Measurements from ENCODE around the gene CARD10. TPM values are rescaled to one million over a fixed set of nuclear protein-coding genes. Genes with fewer than 3 reads are reported as not detected.

CARD10 gene
- total RNA-seq, 4 donors from 2014 or later: 11.6 to 24.1 (median 20.9) TPM

GRCh38 chr22:37480387-37481346, 38.5 kb downstream of the CARD10 start:
- Histone ChIP-seq H3K36me3 (peaks cover 0 to 30% (median 0%) of the 10 kb centered on the region in 3 donors), H3K27ac (no peak overlapping the region), H3K27me3 (peaks cover 0 to 53% (median 0%) of the 10 kb centered on the region in 4 donors), H3K4me3 (no peak overlapping the region), H3K9me3 (no peaks in the 10 kb centered on the region), H3K4me1 (peaks cover 6 to 19% (median 12%) of the 10 kb centered on the region in 3 donors)
- intact Hi-C loops (cut with DNase I): no loop called here
- DNase-seq: no peak
- TF ChIP-seq CTCF (IDR thresholded peaks at IDR 0.05) (no peak), POLR2A (IDR thresholded peaks at IDR 0.05) (no peak)
- 79 to 86% methylated on average over 7 to 12 of the region's 17 CpGs for WGBS, 2 donors

DNA sequence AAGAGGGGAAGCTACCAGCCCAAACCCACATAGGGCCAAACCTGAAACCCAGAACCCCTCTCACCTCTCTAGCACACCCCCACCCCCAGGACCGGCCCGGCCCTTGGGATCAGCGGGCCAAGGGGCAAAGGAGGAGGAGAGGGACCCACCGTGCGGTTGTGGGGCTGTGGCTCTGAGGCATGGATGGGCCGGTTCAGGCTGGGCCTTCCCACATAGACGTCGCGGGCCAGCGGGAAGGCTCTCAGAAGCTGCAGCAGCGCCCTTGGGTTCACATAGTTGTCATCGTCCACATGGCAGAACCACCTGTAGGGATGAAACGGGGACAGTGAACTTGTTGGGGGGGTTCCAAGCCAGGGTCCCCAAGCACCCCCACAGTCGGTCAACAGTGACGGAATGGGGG, 40.0 kb downstream of the CARD10 start:
- Histone ChIP-seq H3K36me3 (peaks cover 0 to 36% (median 0%) of the 10 kb centered on the region in 3 donors), H3K4me3 (no peak overlapping the region), H3K27ac (no peak overlapping the region), H3K9me3 (no peaks in the 10 kb centered on the region), H3K4me1 (peaks cover 6 to 16% (median 12%) of the 10 kb centered on the region in 3 donors), H3K27me3 (peaks cover 0 to 46% (median 0%) of the 10 kb centered on the region in 4 donors)
- no peak for DNase-seq
- WGBS, 2 donors: 78 to 86% methylated on average over 4 to 10 of the region's 15 CpGs
- intact Hi-C loops (cut with DNase I): no loop called here
- TF ChIP-seq POLR2A (IDR thresholded peaks at IDR 0.05): no peak
- TF ChIP-seq CTCF (IDR thresholded peaks at IDR 0.05): no peak

DNA sequence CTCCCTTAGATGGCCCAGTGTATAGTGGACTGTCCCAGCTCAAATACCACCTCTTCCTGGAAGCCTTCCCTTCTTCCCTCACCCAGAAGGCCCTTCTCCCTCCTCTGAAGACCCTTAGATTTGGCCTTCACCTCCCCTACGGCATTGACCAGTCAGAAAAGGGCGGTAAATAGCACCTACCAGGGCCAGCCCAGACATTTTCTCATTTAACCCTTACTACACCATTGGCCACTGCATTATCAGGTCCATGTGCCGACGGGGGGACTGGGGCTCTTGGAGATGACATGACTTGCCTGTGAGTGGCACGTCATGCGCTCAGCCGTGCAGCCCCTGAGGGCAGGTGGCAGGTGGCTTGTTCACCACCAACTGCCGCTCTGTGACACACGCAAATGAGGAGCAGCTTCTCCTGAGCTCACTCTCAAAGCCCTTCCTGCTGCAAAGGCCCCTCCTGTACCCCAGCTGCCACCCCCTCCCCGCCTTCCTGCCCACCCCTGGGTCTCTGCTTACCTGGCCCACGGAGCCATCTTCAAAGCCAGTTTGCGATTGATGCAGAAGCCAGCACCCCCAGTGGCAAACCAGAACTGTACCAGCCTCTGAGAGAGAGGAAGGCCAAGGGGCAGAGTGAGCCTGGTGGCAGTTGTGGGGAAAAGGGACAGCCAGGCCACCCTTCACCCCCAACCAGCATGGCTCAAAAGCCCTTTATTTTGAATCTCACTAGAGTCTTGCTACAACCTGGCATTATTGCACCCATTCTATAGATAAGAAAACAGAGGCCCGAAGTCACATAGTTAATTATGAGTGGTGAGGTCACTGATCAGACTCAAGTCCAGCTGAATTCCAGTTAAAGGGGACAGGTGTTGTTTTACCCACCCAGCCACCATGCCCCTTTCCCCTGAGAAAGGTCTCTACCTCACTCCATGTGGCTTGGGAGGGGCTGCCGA, 42.6 kb downstream of the CARD10 start:
- DNase-seq: no peak
- intact Hi-C loops (cut with DNase I): no loop called here
- 71 to 83% methylated on average over 3 to 9 of the region's 14 CpGs for WGBS, 2 donors
- Histone ChIP-seq H3K4me1 (no peaks in the 10 kb centered on the region), H3K27ac (no peak overlapping the region), H3K36me3 (peaks cover 0 to 37% (median 0%) of the 10 kb centered on the region in 3 donors), H3K27me3 (peaks cover 0 to 65% (median 3%) of the 10 kb centered on the region in 4 donors), H3K9me3 (no peaks in the 10 kb centered on the region), H3K4me3 (no peak overlapping the region)
- TF ChIP-seq CTCF (IDR thresholded peaks at IDR 0.05) (no peak), POLR2A (IDR thresholded peaks at IDR 0.05) (no peak)

DNA sequence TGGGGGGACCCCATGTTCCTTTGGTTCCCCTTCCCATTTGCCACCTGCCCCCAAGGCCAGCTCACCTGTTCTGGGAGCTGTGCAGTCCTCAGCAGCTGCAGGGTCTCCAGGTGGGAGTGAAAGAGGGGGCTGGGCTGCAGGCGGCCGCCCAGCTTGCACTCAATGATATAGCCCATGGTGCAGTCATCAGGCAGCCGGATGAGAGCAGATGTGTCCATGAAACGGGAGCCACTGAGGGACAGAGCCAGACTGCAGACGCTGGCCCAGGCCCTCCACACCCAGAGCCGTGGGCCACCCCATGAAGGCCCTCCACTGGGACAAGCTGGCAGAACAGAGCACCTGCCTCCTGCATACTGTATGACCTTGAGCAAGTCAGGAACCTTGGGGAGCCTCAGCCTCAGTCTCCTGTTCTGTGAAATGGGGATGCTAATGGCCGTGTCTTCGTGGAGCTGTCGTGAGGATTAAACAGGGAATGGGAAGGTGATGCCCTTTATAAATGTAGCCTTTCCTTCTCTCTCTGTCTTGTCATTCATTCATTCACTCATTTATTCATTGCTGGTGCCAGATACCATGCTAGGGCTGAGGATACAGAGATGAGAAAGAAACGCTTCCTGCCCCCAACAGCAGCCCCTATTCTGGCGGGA, 44.6 kb downstream of the CARD10 start:
- H3K27me3 ChIP-seq: peaks cover 0 to 52% (median 3%) of the 10 kb centered on the region in 4 donors
- peaks cover 0 to 35% (median 0%) of the 10 kb centered on the region in 3 donors for H3K36me3 ChIP-seq
- no peaks in the 10 kb centered on the region for H3K4me1 ChIP-seq
- no peaks in the 10 kb centered on the region for H3K9me3 ChIP-seq
- TF ChIP-seq POLR2A (IDR thresholded peaks at IDR 0.05): no peak
- no peak for TF ChIP-seq CTCF (IDR thresholded peaks at IDR 0.05)
- WGBS, 2 donors: 77 to 92% methylated on average over 5 to 6 of the region's 11 CpGs
- intact Hi-C loops (cut with DNase I): no loop called here
- H3K27ac ChIP-seq: no peak overlapping the region
- H3K4me3 ChIP-seq: no peak overlapping the region
- DNase-seq: no peak

All from esophagus squamous epithelium (tissue), 5 donors.